NCI-H345 (cell line): ENCODE results near the gene NTSR1.

Experiments used
- DNase-seq: peaks from one replicate; lab custom pipeline; 2025; lab: John Stamatoyannopoulos, UW

NTSR1 gene

DNA sequence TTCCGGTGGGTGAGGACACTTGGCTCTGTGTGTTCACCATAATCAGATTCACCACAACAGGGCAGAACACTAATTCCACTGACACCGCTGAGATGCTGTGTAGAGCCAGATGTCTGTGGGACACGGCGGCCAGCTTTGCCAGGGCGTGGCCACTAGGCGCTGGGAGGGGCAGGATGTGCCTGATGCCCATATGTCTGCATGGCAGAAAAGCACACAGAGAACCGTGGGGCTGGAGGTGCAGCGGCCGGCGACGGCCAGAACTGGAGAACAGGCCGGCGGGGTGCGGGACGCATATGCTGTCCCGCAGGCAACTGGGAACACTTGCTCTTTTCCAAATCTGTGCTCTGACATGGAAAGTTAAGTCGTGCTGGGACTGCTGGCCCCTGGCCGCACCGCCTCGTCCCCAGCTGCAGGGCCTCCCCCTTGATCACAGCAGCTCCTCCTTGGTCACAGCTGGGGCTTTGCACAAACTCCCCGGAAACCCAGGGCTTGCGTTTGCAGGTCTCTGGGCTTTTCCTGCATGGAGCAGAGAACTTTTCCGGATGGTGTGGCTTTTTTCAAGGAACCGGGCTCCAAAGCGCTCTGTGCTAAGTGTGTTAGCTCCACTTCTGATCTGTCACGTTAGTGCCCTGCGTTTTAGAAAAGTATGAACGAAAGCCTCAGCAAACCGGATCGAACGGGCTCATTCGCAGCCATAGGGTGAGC is 31.1 kb downstream of the NTSR1 start:
- no peak for DNase-seq

- no peak for DNase-seq
Measured at GRCh38 chr20:62740286-62741141, 31.9 kb downstream of the NTSR1 start.

DNA sequence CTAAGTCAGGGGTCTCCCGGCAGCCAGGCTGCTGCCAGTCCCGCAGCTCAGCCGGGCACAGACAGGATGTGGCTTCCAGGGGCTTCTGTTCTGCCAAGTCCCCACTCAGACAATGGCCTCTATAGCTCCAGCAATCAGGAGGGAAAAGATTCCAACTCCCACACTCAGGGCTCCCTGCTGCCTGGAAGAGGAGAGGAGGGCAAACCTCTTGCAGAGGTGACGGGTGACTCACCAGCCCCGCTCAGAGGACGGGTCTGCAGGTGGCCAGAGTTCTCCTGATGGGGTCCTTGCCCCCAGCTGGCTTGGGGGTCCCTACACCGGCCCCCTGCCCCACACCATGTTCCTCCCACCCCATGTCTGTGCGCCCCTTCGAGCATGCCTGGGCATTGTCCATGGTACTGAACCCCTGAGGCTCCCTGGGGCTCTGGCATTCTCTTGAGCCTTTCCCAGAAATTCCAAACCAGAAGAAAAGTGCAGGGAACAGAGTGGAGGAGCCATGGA is 32.6 kb downstream of the NTSR1 start:
- no peak for DNase-seq

GRCh38 chr20:62741701-62742491 is 33.3 kb downstream of the NTSR1 start:
- no peak for DNase-seq

DNA sequence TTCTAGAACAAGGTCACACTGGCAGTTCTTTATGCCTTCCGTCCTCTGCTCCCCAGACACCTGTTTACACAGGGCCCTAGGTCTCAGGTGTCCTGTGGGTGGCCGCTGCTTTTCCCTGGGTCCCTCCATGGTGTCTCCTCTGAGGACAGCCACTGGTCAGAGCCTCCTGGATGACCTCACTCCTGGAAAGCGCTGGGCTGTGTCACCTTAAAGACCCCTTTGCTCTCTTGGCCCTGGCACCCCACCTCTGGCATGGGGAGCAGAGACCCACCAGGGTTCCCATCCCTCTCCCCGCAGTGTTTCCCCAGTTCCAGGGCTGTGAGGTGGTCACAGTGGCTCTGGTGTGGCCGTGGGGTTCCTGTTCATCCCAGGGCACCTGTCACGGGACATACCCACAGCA is 33.9 kb downstream of the NTSR1 start:
- no peak for DNase-seq

- no peak for DNase-seq
Measured at GRCh38 chr20:62742979-62743776, 34.5 kb downstream of the NTSR1 start.

GRCh38 chr20:62743777-62744317 is 35.2 kb downstream of the NTSR1 start:
- DNase-seq: no peak

- DNase-seq: no peak
Measured at GRCh38 chr20:62744741-62745191, 36.1 kb downstream of the NTSR1 start.

DNA sequence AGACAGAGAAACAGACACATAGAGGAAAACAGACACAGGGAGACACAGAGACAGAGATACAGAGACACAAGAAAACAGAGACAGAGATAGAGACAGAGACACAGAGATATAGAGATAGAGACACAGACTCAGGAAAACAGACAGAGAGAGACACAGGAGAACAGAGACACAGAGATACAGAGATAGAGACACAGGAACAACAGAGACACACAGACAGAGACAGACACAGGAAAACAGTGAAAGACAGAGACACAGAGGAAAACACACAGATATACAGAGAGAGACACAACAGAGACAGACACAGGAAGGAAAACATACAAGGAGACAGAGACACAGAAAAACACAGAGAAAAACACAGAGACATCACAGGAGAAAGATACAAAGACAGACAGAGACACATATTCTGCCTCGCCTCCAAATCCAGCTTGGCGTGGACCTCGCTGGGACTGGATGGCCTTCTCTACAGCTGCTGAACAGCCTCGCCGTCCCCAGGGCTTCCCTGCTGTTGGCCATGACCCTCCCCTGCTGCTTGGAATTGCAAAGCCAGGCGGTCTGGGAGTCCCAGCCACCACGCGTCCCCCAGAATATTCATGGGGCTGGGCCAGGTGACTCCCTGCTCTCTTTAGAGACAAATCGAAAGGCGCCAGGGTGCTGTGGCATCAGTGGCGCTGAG is 36.8 kb downstream of the NTSR1 start:
- DNase-seq: no peak

GRCh38 chr20:62745952-62746288 is 37.3 kb downstream of the NTSR1 start:
- no peak for DNase-seq

- DNase-seq: no peak
Measured at GRCh38 chr20:62748311-62748710, 39.7 kb downstream of the NTSR1 start.

- no peak for DNase-seq
Measured at GRCh38 chr20:62749851-62750445, 41.3 kb downstream of the NTSR1 start.

- no peak for DNase-seq
Measured at GRCh38 chr20:62751551-62752150, 43.0 kb downstream of the NTSR1 start.

- no peak for DNase-seq
Measured at GRCh38 chr20:62752181-62752670, 43.6 kb downstream of the NTSR1 start.

DNA sequence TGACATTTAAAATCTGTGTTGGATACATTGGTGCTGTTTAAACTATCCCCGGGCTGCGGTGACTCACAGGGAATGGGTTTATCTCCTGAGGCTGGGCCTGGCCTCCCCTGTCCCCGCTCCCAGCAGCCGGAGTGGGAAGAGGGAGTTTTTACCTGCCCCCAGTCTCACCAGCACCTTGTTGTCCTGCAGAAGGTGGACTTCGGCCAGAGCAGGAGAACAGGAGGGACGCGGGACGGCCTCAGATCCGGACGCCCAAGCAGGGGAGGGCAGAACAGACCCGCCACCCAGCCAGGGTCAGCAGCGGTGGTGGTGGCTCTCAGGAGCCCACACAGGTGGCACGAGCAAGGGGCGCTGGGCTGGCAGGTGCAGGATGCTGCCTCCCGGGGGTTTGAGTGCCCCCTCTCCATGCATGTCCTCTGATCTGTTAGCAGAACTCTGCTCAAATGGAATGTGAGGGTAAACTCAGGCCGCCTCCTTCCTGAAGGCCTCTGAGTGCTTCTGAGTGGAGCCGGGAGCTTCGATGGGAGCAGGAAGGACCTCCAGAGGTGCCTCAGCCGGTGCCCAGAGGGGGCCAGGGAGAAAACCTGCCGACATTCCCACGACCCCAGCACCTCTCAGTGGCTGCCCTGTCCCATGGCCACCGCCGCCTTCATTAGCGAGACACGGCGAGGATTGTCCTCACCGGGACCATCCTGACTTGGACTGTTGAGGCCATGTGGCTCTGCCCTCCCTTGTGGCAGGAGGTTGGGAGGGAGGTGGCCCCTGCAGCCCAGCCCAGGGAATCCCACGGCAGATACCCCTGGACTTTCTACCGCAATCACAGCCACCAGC is 44.2 kb downstream of the NTSR1 start:
- DNase-seq: no peak

GRCh38 chr20:62753626-62754025 is 45.0 kb downstream of the NTSR1 start:
- no peak for DNase-seq

DNA sequence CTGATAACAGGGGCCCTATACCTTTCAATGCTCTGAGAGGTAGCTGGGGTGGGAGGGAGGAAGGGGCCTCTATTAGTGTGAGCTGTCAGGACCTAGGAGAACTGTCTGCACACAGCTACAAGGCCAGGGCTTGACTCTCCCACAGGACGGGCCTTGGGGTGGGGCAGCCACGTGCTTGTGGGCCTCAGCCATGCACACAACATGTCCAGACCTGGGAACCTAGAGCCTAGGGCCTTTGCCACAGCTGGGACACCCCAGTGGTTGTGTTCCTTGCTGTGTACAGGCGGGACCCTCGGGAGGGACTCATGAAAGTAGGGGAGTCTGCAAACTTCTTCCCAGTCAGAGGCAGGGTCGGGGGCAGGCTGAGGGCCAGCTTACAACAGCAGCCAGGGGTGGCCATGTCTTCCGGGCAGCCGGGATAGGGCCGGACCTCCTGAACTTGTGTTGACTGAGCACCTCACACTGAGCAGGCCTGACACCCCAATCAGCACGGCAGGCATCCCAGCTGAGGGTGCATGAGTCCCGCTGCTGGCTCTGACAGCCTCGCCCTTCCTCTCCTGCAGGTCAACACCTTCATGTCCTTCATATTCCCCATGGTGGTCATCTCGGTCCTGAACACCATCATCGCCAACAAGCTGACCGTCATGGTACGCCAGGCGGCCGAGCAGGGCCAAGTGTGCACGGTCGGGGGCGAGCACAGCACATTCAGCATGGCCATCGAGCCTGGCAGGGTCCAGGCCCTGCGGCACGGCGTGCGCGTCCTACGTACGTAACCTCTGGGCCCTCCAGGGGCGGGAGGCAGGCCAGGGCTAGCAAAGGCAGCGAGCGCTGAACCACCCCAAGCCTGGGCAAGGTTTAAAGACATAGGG is 45.7 kb downstream of the NTSR1 start:
- no peak for DNase-seq

DNA sequence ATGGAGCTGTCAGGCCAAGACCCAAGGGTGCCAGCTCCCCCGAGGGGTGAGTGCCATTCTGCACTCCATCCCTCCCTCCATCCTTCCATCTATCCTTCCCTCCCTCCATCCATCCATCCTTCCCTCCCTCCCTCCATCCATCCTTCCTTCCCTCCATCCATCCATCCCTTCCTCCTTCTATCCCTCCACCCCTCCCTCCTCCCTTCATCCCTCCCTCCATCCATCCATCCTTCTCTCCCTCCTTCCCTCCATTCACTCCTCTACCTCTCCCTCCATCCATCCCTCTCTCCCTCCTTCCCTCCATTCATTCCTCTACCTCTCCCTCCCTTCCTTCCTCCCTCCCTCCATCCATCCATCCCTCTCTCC is 46.3 kb downstream of the NTSR1 start:
- no peak for DNase-seq
